ENCODE data around the gene ZNF664. TPM values are rescaled to one million over a fixed set of nuclear protein-coding genes. Genes with fewer than 3 reads are reported as not detected.

Gene ZNF664
- total and polyA plus RNA-seq, 10 of the 15 experiments (the other 5 are each of a cell fraction or from before 2014, with no cell fraction given), result 1.8 to 65.6 (median 30.8) TPM

- TF ChIP-seq, protein P1, sequence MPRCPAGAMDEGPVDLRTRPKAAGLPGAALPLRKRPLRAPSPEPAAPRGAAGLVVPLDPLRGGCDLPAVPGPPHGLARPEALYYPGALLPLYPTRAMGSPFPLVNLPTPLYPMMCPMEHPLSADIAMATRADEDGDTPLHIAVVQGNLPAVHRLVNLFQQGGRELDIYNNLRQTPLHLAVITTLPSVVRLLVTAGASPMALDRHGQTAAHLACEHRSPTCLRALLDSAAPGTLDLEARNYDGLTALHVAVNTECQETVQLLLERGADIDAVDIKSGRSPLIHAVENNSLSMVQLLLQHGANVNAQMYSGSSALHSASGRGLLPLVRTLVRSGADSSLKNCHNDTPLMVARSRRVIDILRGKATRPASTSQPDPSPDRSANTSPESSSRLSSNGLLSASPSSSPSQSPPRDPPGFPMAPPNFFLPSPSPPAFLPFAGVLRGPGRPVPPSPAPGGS (IDR thresholded peaks at IDR 0.05; ENCODE audit: borderline replicate concordance, insufficient read depth, low read depth, low read length, poor library complexity, severe bottlenecking), result no peak
- TF ChIP-seq EED (IDR thresholded peaks at IDR 0.05; ENCODE audit: low read depth), result no peak
- peak; percentile 69; the same call in 1 of the 2 replicates for TF ChIP-seq SMC3 (IDR thresholded peaks at IDR 0.05; ENCODE audit: borderline replicate concordance, low read length)
- peak; percentile 67 to 83 (median 72) for TF ChIP-seq CTCF (IDR thresholded peaks at IDR 0.05 in 2 of 3, conservative IDR thresholded peaks at IDR 0.05 in 1 of 3; ENCODE audit: control insufficient read depth in 2 of 3, extremely low read depth in 1 of 3, insufficient read depth in 1 of 3, low read depth in 3 of 3, low read length in 3 of 3)
- no peak for TF ChIP-seq ATF3 (IDR thresholded peaks at IDR 0.05; ENCODE audit: borderline replicate concordance, extremely low read depth, low read depth, low read length)
- no peak for TF ChIP-seq DPF2 (IDR thresholded peaks at IDR 0.05)
Measured at GRCh38 chr12:123983822-123984485, 10.9 kb downstream of the ZNF664 start (continued).

Data from GM12878 (cell line).